H9 (cell line): ENCODE measurements around the gene KRT35. TPM values are rescaled to one million over a fixed set of nuclear protein-coding genes. Genes with fewer than 3 reads are reported as not detected.

Source experiments
- DNase-seq: peaks from one replicate; pipeline ENCODE4 v3.0.0-alpha.2; 2017
- H2AFZ ChIP-seq: one replicate; pipeline ENCODE4 v1.6.1; 2013; ENCODE audit warnings: mild to moderate bottlenecking, low read length, control low read depth, moderate library complexity
- H2AK5ac ChIP-seq: 2 replicates; pipeline ENCODE4 v1.6.1; 2013; ENCODE audit warnings: low read length, control low read depth, mixed read lengths; ENCODE audit not compliant: insufficient read length
- H2BK120ac ChIP-seq: one replicate; pipeline ENCODE4 v1.6.1; 2013; ENCODE audit warnings: low read depth, mild to moderate bottlenecking, low read length, control low read depth, inconsistent platforms; ENCODE audit not compliant: poor library complexity, severe bottlenecking
- H2BK12ac ChIP-seq: 2 replicates; pipeline ENCODE4 v1.6.1; 2013; ENCODE audit warnings: low read length, control low read depth, mixed read lengths, low read depth; ENCODE audit not compliant: insufficient read length
- H2BK15ac ChIP-seq: 2 replicates; pipeline ENCODE4 v1.6.1; 2013; ENCODE audit warnings: low read depth, low read length, control low read depth
- H2BK20ac ChIP-seq: one replicate; pipeline ENCODE4 v1.6.1; 2013; ENCODE audit warnings: low read depth, mild to moderate bottlenecking, low read length, control low read depth, inconsistent platforms; ENCODE audit not compliant: poor library complexity, severe bottlenecking
- H2BK5ac ChIP-seq: 2 replicates; pipeline ENCODE4 v1.6.1; 2013; ENCODE audit warnings: low read length, control low read depth, mixed read lengths; ENCODE audit not compliant: insufficient read length
- H3K14ac ChIP-seq: 2 replicates; pipeline ENCODE4 v1.6.1; 2013; ENCODE audit warnings: low read length, control low read depth; ENCODE audit not compliant: insufficient read depth
- H3K18ac ChIP-seq: 2 replicates; pipeline ENCODE4 v1.6.1; 2013; ENCODE audit warnings: low read depth, mild to moderate bottlenecking, mixed read lengths, low read length, control low read depth; ENCODE audit not compliant: insufficient read length
- H3K23ac ChIP-seq: 2 replicates; pipeline ENCODE4 v1.6.1; 2013; ENCODE audit warnings: low read length, control low read depth, mixed read lengths, low read depth; ENCODE audit not compliant: insufficient read length
- H3K23me2 ChIP-seq: 2 replicates; pipeline ENCODE4 v1.6.1; 2013; ENCODE audit warnings: low read depth, mild to moderate bottlenecking, mixed read lengths, low read length, control low read depth; ENCODE audit not compliant: insufficient read length, poor library complexity, severe bottlenecking
- H3K27ac ChIP-seq: 2 replicates; pipeline ENCODE4 v1.5.1; 2013; ENCODE audit warnings: low read length, control low read depth, mixed read lengths, low read depth; ENCODE audit not compliant: insufficient read length
- H3K27me3 ChIP-seq: 2 replicates; pipeline ENCODE4 v1.6.1; 2013; ENCODE audit warnings: low read length, control low read depth, inconsistent platforms; ENCODE audit not compliant: insufficient read depth
- H3K4ac ChIP-seq: 2 replicates; pipeline ENCODE4 v1.6.1; 2013; ENCODE audit warnings: low read depth, mild to moderate bottlenecking, control low read depth, inconsistent platforms, low read length, moderate library complexity
- H3K4me1 ChIP-seq: 2 replicates; pipeline ENCODE4 v1.6.1; 2013; ENCODE audit warnings: low read length, control low read depth, inconsistent platforms; ENCODE audit not compliant: insufficient read depth
- H3K4me2 ChIP-seq: 2 replicates; pipeline ENCODE4 v1.6.1; 2013; ENCODE audit warnings: low read length, control low read depth, mixed read lengths; ENCODE audit not compliant: insufficient read length, insufficient read depth
- H3K56ac ChIP-seq: 2 replicates; pipeline ENCODE4 v1.6.1; 2013; ENCODE audit warnings: low read depth, mild to moderate bottlenecking, mixed read lengths, low read length, control low read depth; ENCODE audit not compliant: insufficient read length
- H3K79me1 ChIP-seq: 2 replicates; pipeline ENCODE4 v1.6.1; 2013; ENCODE audit warnings: low read depth, mild to moderate bottlenecking, moderate library complexity, low read length, control low read depth, inconsistent platforms; ENCODE audit not compliant: insufficient read depth, poor library complexity, severe bottlenecking
- H3K79me2 ChIP-seq: 2 replicates; pipeline ENCODE4 v1.6.1; 2013; ENCODE audit warnings: low read length, control low read depth, inconsistent platforms; ENCODE audit not compliant: insufficient read depth
- H3K9ac ChIP-seq: 2 replicates; pipeline ENCODE4 v1.6.1; 2013; ENCODE audit warnings: low read length, control low read depth, mixed read lengths; ENCODE audit not compliant: insufficient read length; ENCODE audit errors: extremely low read depth
- H3K9me3 ChIP-seq: one replicate; pipeline ENCODE4 v1.6.1; 2013; ENCODE audit warnings: low read depth, low read length, inconsistent platforms; ENCODE audit not compliant: control insufficient read depth
- H3T11ph ChIP-seq: one replicate; pipeline ENCODE4 v1.6.1; 2013; ENCODE audit warnings: mild to moderate bottlenecking, low read length, control low read depth, inconsistent platforms
- H4K20me1 ChIP-seq: one replicate; pipeline ENCODE4 v1.6.1; 2013; ENCODE audit not compliant: control insufficient read depth, insufficient read length, insufficient read depth
- H4K5ac ChIP-seq: 2 replicates; pipeline ENCODE4 v1.6.1; 2013; ENCODE audit warnings: low read depth, mild to moderate bottlenecking, mixed read lengths, low read length, control low read depth; ENCODE audit not compliant: insufficient read length
- H4K8ac ChIP-seq: replicated peaks from 2 replicates; pipeline ENCODE4 v1.6.1; 2013; ENCODE audit warnings: low read length, control low read depth, mixed read lengths, low read depth; ENCODE audit not compliant: insufficient read length
- H4K91ac ChIP-seq: 2 replicates; pipeline ENCODE4 v1.6.1; 2013; ENCODE audit warnings: low read depth, mild to moderate bottlenecking, moderate library complexity, mixed read lengths, low read length, control low read depth; ENCODE audit not compliant: insufficient read length
- H3K27ac Mint-ChIP-seq, 3 experiments: 2 replicates in 2 of 3; 3 replicates in 1 of 3; pipeline ENCODE4 v1.8.0; 2020 to 2021; ENCODE audit warnings: mixed read lengths in 3 of 3, mild to moderate bottlenecking in 1 of 3, moderate library complexity in 1 of 3
- H3K27me3 Mint-ChIP-seq: 2 replicates; pipeline ENCODE4 v1.8.0; 2021; ENCODE audit warnings: low read depth, mild to moderate bottlenecking, moderate library complexity, mixed read lengths
- H3K36me3 Mint-ChIP-seq, 3 experiments: 2 replicates in 2 of 3; 3 replicates in 1 of 3; pipeline ENCODE4 v1.8.0; 2020 to 2021; ENCODE audit warnings: low read depth in 3 of 3, mixed read lengths in 3 of 3; ENCODE audit not compliant: insufficient read depth in 1 of 3
- H3K4me1 Mint-ChIP-seq, 2 experiments: 2 replicates each; pipeline ENCODE4 v1.8.0; 2020; ENCODE audit warnings: mixed read lengths in 2 of 2
- H3K4me3 Mint-ChIP-seq, 2 experiments: 2 replicates in 1 of 2; 3 replicates in 1 of 2; pipeline ENCODE4 v1.8.0; 2020 to 2021; ENCODE audit warnings: mild to moderate bottlenecking in 2 of 2, mixed read lengths in 2 of 2, moderate library complexity in 1 of 2
- H3K9me3 Mint-ChIP-seq, 2 experiments: 2 replicates in 1 of 2; 3 replicates in 1 of 2; pipeline ENCODE4 v1.8.0; 2020; ENCODE audit warnings: mild to moderate bottlenecking in 2 of 2, mixed read lengths in 2 of 2, moderate library complexity in 1 of 2
- CTCF ChIP-seq: fragments of 200-600 bp; sonication (generic); conservative IDR thresholded peaks from 3 replicates; pipeline ENCODE4 v1.8.0; 2021; ENCODE audit warnings: antibody characterized with exemption, mild to moderate bottlenecking
- WGBS: extraction: QIAGEN DNeasy Blood & Tissue Kit; methylation state at CpG from one replicate; pipeline ENCODE4 v1.1.7; 2013; ENCODE audit warnings: missing lambda C conversion rate, low lambda C conversion rate, mixed read lengths; ENCODE audit not compliant: insufficient read length; ENCODE audit errors: extremely low coverage; 5-methylcytosine and 5-hydroxymethylcytosine counted together
- total RNA-seq: library from RNA; stranded (reverse); gene quantifications from 2 replicates; pipeline ENCODE4 v1.2.1, GENCODE V29; 2021

The KRT35 gene
- total RNA-seq, 1 experiment from 2014 or later, result not detected

GRCh38 chr17:41492771-41493170, 11.8 kb upstream of the KRT35 start:
- Histone ChIP-seq H3K9me3 (no peaks in the 10 kb centered on the region), H3K18ac (no peak overlapping the region), H3K4me1 (no peaks in the 10 kb centered on the region), H3K27me3 (no peaks in the 10 kb centered on the region), H3K79me1 (no peaks in the 10 kb centered on the region), H3K23me2 (no peaks in the 10 kb centered on the region), H2BK12ac (no peak overlapping the region), H4K20me1 (no peaks in the 10 kb centered on the region), H4K91ac (no peak overlapping the region), H2BK15ac (no peak overlapping the region), H2BK120ac (no peak overlapping the region), H3K4me2 (no peak overlapping the region), H4K8ac (no peak overlapping the region), H4K5ac (no peak overlapping the region), H2BK20ac (no peak overlapping the region), H3K23ac (no peak overlapping the region), H2AFZ (no peak overlapping the region), H3K9ac (no peak overlapping the region), H3K56ac (no peak overlapping the region), H3T11ph (no peak overlapping the region), H3K27ac (no peak overlapping the region), H3K14ac (no peak overlapping the region), H3K4ac (no peak overlapping the region), H3K79me2 (no peaks in the 10 kb centered on the region), H2BK5ac (no peak overlapping the region), H2AK5ac (no peak overlapping the region)
- peaks cover 19% of the 10 kb centered on the region for H3K27me3 Mint-ChIP-seq
- peaks cover 7 to 9% of the 10 kb centered on the region in 2 experiments for H3K4me1 Mint-ChIP-seq
- no peak overlapping the region for H3K27ac Mint-ChIP-seq
- H3K4me3 Mint-ChIP-seq, result no peak overlapping the region
- no CpG with 5 or more reads among the region's 4 CpGs for WGBS
- TF ChIP-seq CTCF, result no peak
- DNase-seq, result no peak
- H3K9me3 Mint-ChIP-seq, result no peaks in the 10 kb centered on the region
- no peaks in the 10 kb centered on the region for H3K36me3 Mint-ChIP-seq
